HG03060 (cell line): ENCODE measurements around the gene MUC2.

Experiments
- ATAC-seq: cut with Tn5 transposase; IDR thresholded peaks from one replicate; pipeline ENCODE4 v1.9.1; 2021; ENCODE audit warnings: low read depth, moderate number of reproducible peaks; ENCODE audit not compliant: unreplicated experiment

MUC2 gene

DNA sequence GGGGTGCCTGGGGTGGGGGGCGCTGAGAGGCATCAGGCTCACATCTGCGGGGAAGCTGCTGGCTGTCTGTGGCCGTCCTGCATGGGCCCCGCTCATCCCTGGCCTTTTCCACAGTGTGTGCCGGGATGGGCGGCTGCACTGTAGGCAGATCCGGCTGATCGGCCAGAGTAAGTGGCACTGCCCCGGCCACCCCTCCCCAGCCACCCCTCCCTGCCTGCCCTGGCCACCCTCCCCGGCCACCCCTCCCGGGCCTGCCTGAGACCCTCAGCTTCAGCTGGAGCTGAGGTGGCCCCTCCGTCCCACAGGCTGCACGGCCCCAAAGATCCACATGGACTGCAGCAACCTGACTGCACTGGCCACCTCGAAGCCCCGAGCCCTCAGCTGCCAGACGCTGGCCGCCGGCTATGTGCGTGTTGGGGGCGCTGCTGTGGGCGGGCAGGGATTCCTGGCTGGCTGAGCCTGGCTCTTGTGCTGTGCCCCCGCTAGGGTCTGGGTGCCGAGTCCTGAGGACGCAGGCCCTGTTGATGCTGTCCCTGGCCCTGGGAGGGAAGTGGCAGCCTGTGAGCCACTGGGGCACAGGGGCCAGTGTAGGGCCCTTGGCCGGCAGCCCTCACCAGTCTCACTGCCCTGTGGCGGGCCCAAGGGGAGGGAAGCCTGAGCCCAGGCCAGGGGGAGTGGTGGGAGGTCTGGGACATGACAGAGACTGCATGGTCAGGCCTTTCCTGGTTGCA, 10.9 kb downstream of the MUC2 start:
- no peak for ATAC-seq

DNA sequence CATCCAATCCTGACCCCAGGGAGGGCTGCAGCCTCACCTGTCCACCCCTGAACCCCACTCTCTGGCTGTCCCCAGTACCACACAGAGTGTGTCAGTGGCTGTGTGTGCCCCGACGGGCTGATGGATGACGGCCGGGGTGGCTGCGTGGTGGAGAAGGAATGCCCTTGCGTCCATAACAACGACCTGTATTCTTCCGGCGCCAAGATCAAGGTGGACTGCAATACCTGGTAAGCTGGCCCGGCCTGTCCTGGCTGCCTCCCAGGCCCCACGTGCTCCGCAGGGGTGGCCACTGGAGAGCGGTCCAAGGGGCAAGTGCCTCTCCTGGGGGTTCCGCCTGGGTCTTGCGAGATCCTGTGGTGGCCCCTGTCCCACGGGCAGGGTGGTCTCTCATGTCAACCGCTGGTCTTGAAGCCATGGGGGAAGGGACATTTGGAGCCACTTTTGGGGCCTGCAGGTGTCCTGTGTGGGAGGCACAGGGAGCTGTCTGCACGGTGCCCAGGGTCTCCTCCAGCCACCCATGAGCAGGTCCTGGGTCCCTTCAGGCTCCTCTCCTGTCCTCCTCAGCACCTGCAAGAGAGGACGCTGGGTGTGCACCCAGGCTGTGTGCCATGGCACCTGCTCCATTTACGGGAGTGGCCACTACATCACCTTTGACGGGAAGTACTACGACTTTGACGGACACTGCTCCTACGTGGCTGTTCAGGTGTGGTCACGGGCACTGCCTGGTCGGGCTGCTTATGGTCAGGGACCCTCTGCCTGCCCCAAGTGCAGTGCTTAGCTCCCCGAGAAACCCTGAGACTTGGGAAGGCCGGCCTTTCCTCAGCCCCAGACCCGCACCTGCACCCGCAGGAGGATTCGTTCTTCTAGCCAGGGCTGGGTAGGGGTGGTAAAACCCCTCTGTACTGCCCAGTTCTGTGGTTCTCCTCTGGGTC, 11.8 kb downstream of the MUC2 start:
- ATAC-seq, result no peak

DNA sequence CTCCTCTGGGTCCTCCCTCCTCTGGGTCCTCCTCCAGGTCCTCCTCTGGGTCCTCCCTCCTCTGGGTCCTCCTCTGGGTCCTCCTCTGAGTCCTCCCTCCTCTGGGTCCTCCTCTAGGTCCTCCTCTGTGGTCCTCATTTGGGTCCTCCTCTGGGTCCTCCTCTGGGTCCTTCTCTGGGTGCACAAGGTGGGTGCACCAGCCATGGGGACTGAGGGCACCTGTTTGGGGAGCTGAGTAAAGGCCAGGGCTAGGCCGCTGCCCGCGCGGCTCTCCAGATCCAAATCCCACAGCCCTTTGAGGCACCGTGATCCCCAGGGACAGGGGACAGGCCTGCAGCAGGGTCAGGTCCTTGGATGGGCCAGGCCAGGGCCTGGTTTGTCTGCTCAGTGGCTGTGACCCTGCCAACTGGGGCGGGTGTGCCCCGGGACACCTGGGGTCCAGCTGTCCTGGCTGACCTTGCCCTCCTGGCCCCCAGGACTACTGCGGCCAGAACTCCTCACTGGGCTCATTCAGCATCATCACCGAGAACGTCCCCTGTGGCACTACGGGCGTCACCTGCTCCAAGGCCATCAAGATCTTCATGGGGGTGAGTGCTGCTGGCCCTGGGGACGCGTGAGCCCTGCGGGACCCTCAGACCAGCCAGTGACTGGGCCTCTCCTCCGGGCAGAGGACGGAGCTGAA, 12.7 kb downstream of the MUC2 start:
- ATAC-seq, result no peak

DNA sequence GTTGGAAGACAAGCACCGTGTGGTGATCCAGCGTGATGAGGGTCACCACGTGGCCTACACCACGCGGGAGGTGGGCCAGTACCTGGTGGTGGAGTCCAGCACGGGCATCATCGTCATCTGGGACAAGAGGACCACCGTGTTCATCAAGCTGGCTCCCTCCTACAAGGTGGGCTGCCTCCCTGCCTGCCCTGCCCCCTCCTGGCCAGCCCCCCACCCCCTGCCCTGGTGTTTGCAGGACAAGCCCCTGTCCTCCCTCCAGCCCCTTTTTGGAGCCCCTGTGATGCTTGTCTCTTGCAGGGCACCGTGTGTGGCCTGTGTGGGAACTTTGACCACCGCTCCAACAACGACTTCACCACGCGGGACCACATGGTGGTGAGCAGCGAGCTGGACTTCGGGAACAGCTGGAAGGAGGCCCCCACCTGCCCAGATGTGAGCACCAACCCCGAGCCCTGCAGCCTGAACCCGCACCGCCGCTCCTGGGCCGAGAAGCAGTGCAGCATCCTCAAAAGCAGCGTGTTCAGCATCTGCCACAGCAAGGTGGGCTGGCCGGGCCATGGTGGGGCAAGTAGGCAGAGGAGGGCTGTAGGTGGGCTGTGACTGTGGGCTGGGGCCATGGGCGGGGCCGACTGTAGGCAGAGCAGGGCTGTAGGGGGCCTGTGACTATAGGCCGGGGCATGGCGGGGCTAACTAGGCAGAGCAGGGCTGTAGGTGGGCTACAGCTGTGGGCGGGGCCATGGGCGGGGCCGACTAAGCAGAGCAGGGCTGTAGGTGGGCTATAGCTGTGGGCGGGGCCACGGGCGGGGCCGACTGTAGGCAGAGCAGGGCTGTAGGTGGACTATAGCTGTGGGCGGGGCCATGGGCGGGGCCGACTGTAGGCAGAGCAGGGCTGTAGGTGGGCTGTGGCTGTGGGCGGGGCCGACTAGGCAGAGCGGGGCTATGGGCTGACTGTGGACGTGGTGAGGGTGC, 13.6 kb downstream of the MUC2 start:
- ATAC-seq, result no peak

DNA sequence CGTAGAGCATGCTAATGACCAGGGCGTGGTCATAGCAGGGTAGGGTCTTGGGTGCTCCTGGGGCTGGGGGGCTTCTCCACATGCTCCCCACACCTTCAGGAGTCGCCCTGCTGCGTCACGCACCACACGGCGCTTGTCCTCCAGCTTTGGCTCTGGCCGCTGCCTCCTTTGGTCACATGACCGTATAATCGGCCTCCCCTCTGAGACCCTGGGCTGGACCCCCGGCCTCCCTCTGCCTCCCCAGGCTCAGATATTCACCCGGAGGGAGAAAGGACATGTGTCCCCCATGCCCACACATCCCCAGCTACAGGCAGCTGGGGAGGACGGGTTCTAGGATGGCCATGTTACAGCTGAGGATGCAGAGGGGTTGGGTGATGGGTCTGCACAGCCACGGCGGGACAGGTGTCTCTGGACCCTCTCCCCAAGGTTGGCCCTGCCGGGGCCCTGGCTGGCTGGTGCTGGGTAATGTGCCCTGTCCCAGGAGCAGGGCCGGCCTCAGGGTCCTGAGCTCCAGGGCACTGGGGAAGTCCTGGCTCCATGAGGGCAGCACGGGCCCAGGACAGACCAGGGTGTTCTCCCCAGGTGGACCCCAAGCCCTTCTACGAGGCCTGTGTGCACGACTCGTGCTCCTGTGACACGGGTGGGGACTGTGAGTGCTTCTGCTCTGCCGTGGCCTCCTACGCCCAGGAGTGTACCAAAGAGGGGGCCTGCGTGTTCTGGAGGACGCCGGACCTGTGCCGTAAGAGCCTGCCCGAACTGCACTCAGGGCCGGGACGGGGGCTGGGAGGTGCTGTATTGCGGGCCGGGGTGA, 14.5 kb downstream of the MUC2 start:
- no peak for ATAC-seq

DNA sequence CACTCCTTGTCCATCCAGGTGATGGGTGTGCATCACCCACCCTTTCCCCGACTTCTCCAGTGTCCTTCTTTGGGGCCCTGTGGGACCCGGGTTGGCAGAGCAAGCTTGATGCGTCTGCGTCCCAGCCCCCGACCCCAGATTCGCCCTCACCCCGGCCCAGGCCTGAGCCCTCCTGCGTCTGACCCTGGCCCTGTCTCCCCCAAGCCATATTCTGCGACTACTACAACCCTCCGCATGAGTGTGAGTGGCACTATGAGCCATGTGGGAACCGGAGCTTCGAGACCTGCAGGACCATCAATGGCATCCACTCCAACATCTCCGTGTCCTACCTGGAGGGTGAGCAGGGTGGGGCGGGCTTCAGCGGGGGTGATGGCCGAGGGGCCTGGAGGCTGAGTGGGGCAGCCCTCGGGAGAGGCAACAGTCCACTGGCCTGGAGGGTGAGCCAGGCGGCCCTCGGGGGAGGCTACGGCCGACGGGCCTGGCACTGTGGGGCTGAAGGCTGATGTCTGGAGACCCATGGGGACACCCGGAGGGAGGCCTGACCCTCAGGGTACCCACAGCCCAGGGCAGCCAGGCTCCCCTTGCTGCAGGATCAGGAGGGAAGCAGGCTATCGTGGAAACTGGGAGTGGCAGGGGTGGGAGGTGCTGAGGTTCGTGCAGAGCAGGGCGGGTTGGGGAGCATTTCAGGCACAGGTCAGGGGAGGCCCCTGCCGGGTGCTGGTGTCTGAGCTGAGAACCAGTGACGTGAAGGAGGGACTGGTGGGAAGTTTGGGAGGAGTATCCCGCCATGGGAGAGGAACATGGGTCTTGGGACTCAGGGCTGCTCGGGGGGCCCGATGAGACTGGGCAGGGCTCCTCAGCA, 15.3 kb downstream of the MUC2 start:
- no peak for ATAC-seq

DNA sequence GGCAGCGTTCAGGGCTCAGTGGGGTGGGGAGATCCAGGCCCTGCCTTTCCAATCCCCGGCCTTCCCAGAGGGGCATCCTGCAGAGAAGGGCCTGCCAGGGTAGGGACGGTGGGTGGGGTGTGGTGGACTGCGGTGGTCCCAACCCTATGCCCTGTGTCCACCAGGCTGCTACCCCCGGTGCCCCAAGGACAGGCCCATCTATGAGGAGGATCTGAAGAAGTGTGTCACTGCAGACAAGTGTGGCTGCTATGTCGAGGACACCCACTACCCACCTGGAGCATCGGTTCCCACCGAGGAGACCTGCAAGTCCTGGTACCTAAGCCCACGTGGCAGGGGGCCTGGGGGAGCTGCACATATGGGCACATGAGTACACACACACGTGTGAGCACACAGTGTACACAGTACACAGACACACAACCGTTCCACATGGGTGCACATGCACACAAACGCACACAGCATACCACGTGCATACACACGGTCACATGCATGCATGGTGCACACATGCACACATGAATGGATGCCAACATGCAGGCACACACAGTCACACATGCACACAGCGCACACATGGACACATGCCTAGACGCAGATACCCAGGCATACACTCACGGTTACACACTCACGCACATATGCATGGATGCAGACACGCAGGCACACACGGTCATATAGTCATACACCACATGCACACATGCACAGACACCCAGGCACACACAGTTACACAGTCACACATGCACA, 16.1 kb downstream of the MUC2 start:
- ATAC-seq, result no peak

DNA sequence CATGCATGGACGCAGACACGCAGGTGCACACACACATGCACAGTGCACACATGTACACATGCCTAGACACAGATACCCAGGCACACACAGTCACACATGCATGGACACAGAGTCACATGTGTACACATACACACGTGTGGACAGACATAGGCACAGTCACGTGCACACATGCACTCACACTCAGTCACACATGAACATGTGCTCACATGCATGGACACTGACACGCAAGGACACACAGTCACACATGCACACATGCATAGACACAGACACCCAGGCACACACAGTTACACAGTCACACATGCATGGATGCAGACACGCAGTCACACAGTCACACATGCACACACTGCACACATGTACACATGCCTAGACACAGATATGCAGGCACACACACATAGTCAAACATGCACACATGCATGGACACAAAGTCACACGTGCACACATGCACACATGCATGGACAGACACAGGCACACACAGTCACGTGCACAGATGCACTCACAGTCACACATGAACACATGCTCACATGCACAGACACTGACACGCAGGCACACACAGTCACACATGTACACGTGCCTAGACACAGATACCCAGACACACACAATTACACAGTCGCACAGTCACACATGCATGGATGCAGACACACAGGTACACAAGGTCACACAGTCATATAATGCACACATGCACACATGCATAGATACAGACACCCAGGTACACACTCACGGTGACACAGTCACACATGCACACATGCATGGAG, 16.8 kb downstream of the MUC2 start:
- ATAC-seq, result no peak

DNA sequence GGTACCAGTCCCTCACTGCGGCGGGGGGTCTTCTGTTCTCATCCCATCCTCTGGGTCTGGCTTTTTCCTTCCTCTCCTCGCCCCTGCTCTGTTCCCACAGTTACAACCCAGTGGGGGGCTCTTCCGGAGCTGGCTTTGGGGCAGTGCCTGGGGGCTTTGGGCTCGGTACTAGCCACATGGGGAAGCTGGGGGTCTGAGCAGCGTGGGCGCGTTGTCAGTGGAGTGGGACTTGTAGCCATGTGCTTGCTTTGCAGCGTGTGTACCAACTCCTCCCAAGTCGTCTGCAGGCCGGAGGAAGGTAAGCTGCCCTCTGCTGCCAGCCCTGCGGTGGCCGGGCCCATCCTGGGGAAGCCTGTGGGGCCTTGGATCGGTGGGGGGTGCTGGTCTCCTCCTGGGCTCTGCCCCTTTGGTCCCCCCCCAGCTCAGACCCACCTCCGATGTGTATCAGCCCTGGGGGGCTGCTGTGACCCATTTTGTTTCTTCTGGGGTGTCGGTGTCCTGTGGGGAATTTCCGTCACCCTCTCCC, 17.5 kb downstream of the MUC2 start:
- no peak for ATAC-seq

DNA sequence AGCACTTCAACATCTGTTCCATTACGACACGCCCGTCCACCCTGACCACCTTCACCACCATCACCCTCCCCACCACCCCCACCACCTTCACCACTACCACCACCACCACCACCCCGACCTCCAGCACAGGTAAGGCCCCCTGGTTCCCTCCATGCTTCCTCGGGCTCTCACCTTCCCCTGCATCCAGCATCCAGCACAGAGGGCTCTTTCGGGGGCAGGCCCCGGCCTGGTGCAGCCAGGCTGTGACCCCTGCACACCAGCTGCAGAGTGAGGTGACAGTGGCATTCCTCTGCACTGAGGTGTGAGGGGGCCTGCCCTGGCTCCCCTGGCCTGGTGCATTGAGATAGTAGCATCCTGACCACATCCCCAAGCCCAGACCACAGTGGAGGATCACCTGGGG, 18.2 kb downstream of the MUC2 start:
- no peak for ATAC-seq

DNA sequence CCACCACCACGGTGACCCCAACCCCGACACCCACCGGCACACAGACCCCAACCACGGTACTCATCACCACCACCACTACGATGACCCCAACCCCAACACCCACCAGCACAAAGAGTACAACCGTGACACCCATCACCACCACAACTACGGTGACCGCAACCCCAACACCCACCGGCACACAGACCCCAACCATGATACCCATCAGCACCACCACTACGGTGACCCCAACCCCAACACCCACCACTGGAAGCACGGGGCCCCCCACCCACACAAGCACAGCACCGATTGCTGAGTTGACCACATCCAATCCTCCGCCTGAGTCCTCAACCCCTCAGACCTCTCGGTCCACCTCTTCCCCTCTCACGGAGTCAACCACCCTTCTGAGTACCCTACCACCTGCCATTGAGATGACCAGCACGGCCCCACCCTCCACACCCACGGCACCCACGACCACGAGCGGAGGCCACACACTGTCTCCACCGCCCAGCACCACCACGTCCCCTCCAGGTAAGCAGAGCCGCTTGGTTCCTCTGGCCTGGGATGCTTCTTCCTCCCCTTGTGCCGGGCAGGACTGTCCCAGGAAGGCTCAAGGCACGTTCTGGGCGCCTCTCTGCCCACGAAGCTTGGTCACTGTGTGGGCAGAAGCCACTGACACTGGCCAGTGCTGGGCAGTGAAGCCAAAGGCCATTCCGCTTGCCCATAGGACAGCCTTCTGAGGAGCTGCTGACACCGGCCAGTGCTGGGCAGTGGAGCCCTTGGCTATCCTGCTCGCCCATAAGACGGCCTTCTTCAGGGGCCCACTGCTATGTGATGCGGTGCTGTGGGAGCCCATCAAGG, 25.1 kb downstream of the MUC2 start:
- ATAC-seq, result no peak

DNA sequence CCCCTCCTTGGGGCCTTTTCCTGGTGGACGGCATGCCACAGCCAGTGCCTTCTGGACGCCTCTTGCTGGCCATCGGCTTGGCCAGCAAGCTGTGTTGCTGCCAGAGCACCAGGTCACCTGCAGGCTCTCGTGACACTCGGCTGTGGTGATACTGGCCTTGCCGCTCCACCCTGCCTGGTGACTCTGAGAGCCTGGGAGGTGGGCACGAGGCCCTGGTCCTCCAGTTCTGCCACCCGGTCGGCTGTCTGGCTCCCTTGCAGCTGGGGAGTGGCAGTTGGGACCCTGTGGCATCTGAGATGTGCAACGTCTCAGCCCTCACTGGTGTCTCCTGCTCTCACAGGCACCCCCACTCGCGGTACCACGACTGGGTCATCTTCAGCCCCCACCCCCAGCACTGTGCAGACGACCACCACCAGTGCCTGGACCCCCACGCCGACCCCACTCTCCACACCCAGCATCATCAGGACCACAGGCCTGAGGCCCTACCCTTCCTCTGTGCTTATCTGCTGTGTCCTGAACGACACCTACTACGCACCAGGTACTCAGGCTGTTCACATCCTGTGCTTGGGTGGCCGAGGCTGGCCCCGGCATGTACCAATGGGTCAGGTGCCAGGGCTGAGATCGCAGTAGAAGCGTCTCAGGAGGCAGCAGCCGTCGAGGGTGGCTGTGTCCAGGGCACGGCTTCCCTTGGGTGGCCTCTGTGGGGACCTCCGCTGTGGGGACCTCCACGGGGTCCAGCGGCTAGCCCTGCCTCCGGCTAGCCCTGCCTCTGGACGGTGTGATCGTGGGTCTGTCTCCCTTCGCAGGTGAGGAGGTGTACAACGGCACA, 26.0 kb downstream of the MUC2 start:
- ATAC-seq, result no peak

DNA sequence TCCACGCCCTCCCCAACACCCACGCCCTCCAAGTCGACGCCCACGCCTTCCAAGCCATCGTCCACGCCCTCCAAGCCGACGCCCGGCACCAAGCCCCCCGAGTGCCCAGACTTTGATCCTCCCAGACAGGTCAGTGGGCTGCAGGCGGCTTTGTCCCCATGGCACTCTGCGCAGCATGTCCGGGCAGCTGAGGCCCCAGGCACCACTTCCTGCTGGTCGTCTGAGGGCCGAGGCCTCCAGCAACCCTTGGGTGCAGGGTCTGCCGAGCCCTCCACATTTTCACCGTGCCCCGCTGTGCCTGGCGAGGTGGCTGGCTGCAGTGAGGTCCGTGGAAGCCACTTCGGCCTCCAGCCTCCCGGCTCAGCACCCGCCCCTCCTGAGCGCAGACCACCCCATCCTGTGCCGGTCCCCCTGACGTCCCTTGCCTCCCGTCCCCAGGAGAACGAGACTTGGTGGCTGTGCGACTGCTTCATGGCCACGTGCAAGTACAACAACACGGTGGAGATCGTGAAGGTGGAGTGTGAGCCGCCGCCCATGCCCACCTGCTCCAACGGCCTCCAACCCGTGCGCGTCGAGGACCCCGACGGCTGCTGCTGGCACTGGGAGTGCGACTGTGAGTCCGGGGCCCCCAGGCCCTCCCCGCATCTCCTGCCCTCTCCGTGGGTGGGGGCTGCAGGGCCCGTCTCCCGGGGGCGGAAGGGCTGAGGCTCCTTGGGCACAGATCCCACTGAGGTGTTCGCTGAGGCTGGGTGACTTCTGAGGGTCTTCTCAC, 26.8 kb downstream of the MUC2 start:
- no peak for ATAC-seq

DNA sequence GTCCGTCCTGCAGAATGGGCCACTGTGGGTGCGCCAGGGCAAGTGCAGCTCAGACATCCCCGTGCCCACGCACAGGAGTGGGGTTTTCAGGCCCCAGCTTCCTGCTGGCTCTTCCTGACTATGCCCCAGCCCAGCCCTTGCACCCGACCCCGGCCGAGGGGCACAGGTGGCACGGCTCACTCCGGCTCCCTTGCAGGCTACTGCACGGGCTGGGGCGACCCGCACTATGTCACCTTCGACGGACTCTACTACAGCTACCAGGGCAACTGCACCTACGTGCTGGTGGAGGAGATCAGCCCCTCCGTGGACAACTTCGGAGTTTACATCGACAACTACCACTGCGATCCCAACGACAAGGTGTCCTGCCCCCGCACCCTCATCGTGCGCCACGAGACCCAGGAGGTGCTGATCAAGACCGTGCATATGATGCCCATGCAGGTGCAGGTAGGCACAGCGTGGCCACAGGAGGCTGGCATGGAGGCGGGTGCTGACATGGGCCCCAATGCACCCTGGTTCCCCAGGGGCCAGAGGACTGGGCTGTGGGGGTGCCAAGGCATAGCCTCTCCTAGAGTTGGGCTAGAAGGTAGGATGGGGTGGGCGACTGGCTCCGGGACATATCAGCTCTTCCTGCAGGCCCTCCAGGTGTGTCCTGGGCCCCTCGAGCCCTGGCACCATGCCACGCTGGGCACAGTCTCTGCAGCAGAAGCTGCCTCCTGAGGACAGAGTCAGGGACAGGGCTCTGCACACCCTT, 27.7 kb downstream of the MUC2 start:
- ATAC-seq, result no peak
